ENCODE data around the gene DNASE1L2.

Gene DNASE1L2

DNA sequence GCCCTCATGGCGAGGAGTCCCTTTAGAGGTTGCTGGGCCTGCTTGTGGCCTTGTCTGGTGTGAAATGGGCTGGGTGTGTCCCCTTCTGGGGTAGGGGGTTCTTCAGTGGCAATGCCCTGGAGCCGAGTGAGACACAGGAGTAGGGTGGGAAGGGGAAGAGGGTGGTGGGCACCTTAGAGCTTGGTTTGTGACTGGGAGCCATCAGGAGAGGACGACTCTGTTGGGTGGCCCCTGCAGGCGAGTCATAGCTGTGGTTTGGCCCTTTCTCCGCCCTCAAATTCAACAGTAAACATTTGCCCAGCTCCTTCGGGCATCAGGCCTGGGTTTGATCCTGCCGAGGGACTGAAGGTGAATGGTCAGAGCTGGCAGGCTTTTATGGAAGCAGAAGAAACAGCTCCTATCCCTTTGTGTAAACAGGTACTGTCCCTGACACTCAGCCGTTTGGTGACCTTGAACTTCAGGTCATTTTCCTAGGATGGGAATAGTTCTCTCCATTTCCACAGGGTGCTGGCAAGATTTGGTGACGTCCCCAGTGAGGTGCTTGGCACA is 9.9 kb upstream of the DNASE1L2 start:
- H3K4me3 ChIP-seq (ENCODE audit: low read depth, low read length), result no peak overlapping the region
- TF ChIP-seq, protein P1, sequence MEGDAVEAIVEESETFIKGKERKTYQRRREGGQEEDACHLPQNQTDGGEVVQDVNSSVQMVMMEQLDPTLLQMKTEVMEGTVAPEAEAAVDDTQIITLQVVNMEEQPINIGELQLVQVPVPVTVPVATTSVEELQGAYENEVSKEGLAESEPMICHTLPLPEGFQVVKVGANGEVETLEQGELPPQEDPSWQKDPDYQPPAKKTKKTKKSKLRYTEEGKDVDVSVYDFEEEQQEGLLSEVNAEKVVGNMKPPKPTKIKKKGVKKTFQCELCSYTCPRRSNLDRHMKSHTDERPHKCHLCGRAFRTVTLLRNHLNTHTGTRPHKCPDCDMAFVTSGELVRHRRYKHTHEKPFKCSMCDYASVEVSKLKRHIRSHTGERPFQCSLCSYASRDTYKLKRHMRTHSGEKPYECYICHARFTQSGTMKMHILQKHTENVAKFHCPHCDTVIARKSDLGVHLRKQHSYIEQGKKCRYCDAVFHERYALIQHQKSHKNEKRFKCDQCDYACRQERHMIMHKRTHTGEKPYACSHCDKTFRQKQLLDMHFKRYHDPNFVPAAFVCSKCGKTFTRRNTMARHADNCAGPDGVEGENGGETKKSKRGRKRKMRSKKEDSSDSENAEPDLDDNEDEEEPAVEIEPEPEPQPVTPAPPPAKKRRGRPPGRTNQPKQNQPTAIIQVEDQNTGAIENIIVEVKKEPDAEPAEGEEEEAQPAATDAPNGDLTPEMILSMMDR (IDR thresholded peaks at IDR 0.05; ENCODE audit: low read depth, low read length, missing control alignments), result no peak
- no peak for DNase-seq (ENCODE audit: low read depth)

DNA sequence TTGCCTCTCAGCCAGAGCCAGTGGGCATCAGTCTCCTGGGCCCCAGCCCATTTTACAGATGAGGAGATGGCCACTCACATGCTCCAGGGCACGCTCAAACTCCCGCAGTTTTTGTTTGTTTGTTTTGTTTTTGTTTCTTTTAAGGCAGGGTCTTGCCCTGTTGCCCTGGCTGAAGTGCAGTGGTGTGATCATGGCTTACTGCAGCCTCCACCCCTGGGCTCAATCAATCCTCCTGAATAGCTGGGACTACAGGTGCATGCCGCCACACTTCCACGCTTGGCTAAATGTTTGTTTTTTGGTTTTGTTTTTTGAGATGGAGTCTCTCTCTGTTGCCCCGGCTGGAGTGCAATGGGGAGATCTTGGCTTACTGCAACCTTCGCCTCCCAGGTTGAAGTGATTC is 9.3 kb upstream of the DNASE1L2 start:
- TF ChIP-seq, protein P1 (IDR thresholded peaks at IDR 0.05; ENCODE audit: low read depth, low read length, missing control alignments), result no peak
- DNase-seq (ENCODE audit: low read depth), result no peak
- no peak overlapping the region for H3K4me3 ChIP-seq (ENCODE audit: low read depth, low read length)

DNA sequence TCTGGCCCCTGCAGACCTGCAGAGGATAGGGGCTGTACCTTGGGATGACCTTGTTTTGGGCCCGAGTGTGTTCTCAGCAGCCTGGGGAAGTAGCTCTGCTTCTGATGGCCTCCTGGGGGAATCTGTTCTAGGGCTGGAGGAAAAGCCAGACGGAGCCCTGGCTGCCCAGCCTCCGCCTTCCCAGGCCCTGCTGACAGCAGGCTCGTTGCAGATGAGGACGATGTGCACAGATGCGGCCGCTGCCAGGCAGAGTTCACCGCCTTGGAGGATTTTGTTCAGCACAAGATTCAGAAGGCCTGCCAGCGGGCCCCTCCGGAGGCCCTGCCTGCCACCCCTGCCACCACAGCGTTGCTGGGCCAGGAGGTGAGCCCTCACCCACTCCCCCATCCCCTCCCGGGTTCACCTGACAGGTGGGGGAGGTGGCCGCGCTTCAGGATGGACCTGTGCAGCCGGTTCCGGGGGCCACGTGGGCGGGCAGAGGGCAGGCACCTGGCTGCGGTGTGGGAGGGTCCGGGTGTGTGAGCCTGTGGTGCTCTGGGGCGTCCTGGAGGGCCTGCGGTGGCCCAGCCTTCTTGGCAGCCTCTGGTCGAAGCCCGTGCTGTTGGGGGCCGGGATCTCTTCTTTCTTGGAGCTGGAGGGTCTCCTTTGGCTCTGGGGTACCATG is 8.0 kb upstream of the DNASE1L2 start:
- no peak overlapping the region for H3K4me3 ChIP-seq (ENCODE audit: low read depth, low read length)
- TF ChIP-seq, protein P1 (IDR thresholded peaks at IDR 0.05; ENCODE audit: low read depth, low read length, missing control alignments), result no peak
- DNase-seq (ENCODE audit: low read depth), result no peak

DNA sequence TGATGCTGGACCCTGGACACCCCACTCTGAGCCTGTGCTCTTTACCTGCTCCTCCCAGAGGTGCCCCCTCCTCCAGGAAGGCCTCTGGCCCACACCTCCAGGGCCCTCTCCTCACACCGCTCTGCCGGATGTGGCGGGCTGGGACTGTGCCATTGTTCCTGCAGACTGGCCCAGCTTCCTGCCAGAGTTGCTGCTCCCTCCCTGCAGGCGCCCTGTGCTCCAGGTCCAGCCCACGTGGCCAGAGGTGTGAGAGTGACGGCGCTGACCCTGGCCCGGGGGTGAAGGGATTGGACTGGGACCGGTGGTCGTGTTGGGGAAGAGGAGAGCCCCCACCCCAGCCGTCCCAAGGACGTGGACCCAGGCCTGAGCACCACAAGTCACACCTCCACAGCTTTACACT is 7.2 kb upstream of the DNASE1L2 start:
- H3K4me3 ChIP-seq (ENCODE audit: low read depth, low read length), result no peak overlapping the region
- TF ChIP-seq, protein P1 (IDR thresholded peaks at IDR 0.05; ENCODE audit: low read depth, low read length, missing control alignments), result no peak
- DNase-seq (ENCODE audit: low read depth), result no peak

DNA sequence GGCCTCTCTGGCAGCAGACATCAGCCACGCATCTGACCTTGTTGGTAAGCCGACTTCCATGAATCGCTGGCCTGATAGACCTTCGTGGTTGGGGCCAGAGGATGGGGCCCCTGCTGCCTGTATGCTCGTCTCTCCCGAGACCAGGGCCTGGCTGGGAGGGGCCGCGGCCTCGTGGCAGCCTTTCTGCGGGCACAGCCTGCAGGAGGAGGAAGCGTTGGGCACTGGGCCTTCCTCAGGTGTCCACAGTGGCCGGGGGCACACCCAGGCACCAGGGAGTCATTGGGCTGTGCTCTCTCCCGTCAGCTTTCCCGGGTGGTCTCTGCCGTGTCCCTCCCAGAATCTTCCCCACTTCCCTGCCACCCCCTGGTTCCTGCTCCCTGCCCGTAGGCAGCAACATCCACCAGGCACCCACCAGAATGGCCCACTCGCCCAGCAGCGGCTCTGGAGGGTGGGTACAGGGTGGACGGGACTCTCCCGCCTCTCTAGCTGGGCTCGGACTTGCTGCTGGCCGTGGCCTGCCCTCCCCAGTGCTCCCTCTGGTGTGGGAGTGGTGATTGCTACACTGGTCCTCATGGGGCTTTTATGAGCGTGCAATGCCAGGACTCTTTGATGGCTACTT is 6.5 kb upstream of the DNASE1L2 start:
- no peak for DNase-seq (ENCODE audit: low read depth)
- TF ChIP-seq, protein P1 (IDR thresholded peaks at IDR 0.05; ENCODE audit: low read depth, low read length, missing control alignments), result no peak
- no peak overlapping the region for H3K4me3 ChIP-seq (ENCODE audit: low read depth, low read length)

DNA sequence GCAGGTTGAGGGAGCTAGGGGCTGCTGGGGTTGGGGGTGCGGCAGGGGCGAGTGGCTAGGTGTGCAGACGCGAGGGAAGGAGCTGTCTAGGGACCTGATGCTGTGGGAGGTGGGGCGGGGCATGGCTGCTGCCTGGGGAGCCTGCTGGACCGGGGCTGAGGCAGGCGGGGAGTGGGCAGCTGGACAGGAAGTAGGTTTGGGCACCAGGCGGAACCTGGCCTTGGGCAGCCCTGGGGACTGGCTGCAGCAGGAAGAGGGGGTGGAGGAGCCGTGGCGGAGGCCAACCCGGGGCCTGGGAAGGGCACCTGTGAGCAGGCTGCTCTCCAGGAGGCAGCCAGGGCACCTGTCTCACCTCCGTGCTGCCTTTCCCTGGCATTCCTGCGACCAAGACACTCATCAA is 5.9 kb upstream of the DNASE1L2 start:
- TF ChIP-seq, protein P1 (IDR thresholded peaks at IDR 0.05; ENCODE audit: low read depth, low read length, missing control alignments), result no peak
- no peak overlapping the region for H3K4me3 ChIP-seq (ENCODE audit: low read depth, low read length)
- no peak for DNase-seq (ENCODE audit: low read depth)
